Measurements from ENCODE around the gene HDHD5.

The HDHD5 gene

DNA sequence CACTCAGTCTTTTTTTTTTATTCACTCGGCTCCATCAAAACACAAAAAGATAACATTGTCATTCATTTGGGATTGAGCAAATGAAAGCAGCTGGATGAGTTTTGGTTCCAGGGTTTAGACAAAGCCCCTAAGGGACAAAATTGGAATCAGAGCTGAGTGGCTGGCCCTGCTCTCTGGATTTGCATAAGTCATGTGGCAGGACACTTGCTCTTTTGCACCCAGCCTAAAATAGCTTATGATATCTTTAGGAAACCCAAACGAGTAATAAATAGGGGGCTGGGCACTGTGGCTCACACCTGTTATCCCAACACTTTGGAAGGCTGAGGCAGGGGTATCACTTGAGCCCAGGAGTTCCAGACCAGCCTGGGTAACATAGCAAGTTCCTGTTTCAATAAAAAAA is 27.0 kb downstream of the HDHD5 start:
- Histone ChIP-seq H3K27ac (ENCODE audit: low read length) (no peak overlapping the region), H3K4me3 (ENCODE audit: low read depth in 1 of 2, low read length in 2 of 2) (no peak overlapping the region), H3K36me3 (ENCODE audit: insufficient read depth, low read length) (no peaks in the 10 kb centered on the region), H4K20me1 (ENCODE audit: insufficient read depth, low read length) (no peaks in the 10 kb centered on the region), H3K27me3 (ENCODE audit: insufficient read depth, low read length, poor library complexity) (peaks cover 3% of the 10 kb centered on the region), H2AFZ (ENCODE audit: low read depth, low read length) (no peak overlapping the region), H3K4me2 (ENCODE audit: insufficient read depth, low read length) (no peak overlapping the region), H3K9ac (ENCODE audit: low read depth, low read length) (no peak overlapping the region), H3K79me2 (ENCODE audit: insufficient read depth, low read length) (no peaks in the 10 kb centered on the region), H3K9me3 (ENCODE audit: insufficient read depth, low read length, severe bottlenecking) (no peaks in the 10 kb centered on the region), H3K4me1 (ENCODE audit: insufficient read depth, low read length) (no peaks in the 10 kb centered on the region)
- ATAC-seq (ENCODE audit: insufficient read depth, low read depth) (no peak), DNase-seq (no peak)
- TF ChIP-seq, protein P1, sequence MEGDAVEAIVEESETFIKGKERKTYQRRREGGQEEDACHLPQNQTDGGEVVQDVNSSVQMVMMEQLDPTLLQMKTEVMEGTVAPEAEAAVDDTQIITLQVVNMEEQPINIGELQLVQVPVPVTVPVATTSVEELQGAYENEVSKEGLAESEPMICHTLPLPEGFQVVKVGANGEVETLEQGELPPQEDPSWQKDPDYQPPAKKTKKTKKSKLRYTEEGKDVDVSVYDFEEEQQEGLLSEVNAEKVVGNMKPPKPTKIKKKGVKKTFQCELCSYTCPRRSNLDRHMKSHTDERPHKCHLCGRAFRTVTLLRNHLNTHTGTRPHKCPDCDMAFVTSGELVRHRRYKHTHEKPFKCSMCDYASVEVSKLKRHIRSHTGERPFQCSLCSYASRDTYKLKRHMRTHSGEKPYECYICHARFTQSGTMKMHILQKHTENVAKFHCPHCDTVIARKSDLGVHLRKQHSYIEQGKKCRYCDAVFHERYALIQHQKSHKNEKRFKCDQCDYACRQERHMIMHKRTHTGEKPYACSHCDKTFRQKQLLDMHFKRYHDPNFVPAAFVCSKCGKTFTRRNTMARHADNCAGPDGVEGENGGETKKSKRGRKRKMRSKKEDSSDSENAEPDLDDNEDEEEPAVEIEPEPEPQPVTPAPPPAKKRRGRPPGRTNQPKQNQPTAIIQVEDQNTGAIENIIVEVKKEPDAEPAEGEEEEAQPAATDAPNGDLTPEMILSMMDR (IDR thresholded peaks at IDR 0.05; ENCODE audit: borderline replicate concordance, extremely low read depth, low read length, poor library complexity, severe bottlenecking) = no peak
- TF ChIP-seq EZH2 (IDR thresholded peaks at IDR 0.05; ENCODE audit: borderline replicate concordance, low read depth, low read length, severe bottlenecking) = no peak

DNA sequence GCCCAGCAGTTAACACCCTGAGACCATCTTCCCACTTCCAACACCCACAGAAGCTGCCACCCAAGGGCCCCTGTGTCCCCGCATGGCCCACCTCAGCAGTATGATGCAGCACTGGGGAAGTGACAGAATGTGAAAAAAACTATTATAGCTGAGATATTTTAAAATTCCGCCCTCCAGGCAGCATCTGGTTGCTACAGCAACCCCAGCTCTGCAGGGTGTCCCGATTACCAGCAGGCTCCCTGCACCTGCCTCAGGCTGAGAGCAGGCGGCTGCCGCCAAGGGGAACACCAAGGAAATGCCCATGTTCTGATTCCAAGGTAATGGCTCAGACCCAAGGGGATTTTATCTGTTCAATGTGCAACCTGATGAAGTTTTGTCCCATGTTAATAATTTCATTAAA is 27.4 kb downstream of the HDHD5 start:
- H3K9ac ChIP-seq (ENCODE audit: low read depth, low read length) = no peak overlapping the region
- TF ChIP-seq, protein P1 (IDR thresholded peaks at IDR 0.05; ENCODE audit: borderline replicate concordance, extremely low read depth, low read length, poor library complexity, severe bottlenecking) = no peak
- TF ChIP-seq EZH2 (IDR thresholded peaks at IDR 0.05; ENCODE audit: borderline replicate concordance, low read depth, low read length, severe bottlenecking) = no peak
- ATAC-seq (ENCODE audit: insufficient read depth, low read depth) (no peak), DNase-seq (no peak)
- H3K27ac ChIP-seq (ENCODE audit: low read length) = no peak overlapping the region
- no peak overlapping the region for H3K4me2 ChIP-seq (ENCODE audit: insufficient read depth, low read length)
- no peaks in the 10 kb centered on the region for H3K79me2 ChIP-seq (ENCODE audit: insufficient read depth, low read length)
- H3K9me3 ChIP-seq (ENCODE audit: insufficient read depth, low read length, severe bottlenecking) = no peaks in the 10 kb centered on the region
- H3K36me3 ChIP-seq (ENCODE audit: insufficient read depth, low read length) = no peaks in the 10 kb centered on the region
- peaks cover 3% of the 10 kb centered on the region for H3K27me3 ChIP-seq (ENCODE audit: insufficient read depth, low read length, poor library complexity)
- no peaks in the 10 kb centered on the region for H4K20me1 ChIP-seq (ENCODE audit: insufficient read depth, low read length)
- H3K4me1 ChIP-seq (ENCODE audit: insufficient read depth, low read length) = no peaks in the 10 kb centered on the region
- H2AFZ ChIP-seq (ENCODE audit: low read depth, low read length) = no peak overlapping the region
- no peak overlapping the region for H3K4me3 ChIP-seq (ENCODE audit: low read depth in 1 of 2, low read length in 2 of 2)

DNA sequence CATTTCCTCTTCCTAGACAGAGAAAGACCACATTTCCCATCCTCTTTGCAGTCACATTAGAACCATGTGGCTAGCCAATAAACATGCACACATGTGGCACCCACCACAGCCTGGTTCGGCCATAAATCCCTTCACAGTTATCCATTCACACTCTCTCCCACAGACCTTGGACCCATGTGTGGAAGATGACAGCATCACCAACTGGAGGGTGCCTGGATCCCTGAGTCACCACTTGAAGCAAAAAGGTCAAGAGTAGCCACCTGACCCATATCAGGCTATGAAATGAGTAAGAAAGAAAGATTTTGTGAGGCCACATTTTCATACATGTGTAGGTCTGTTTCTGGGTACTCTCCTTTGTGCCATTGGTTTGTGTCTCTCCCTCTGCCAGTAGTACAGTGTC is 28.9 kb downstream of the HDHD5 start:
- no peak overlapping the region for H3K4me2 ChIP-seq (ENCODE audit: insufficient read depth, low read length)
- no peaks in the 10 kb centered on the region for H3K9me3 ChIP-seq (ENCODE audit: insufficient read depth, low read length, severe bottlenecking)
- no peaks in the 10 kb centered on the region for H4K20me1 ChIP-seq (ENCODE audit: insufficient read depth, low read length)
- no peaks in the 10 kb centered on the region for H3K36me3 ChIP-seq (ENCODE audit: insufficient read depth, low read length)
- ATAC-seq (ENCODE audit: insufficient read depth, low read depth) (no peak), DNase-seq (no peak)
- H3K4me3 ChIP-seq (ENCODE audit: low read depth in 1 of 2, low read length in 2 of 2) = no peak overlapping the region
- H2AFZ ChIP-seq (ENCODE audit: low read depth, low read length) = no peak overlapping the region
- TF ChIP-seq EZH2 (IDR thresholded peaks at IDR 0.05; ENCODE audit: borderline replicate concordance, low read depth, low read length, severe bottlenecking) = no peak
- TF ChIP-seq, protein P1 (IDR thresholded peaks at IDR 0.05; ENCODE audit: borderline replicate concordance, extremely low read depth, low read length, poor library complexity, severe bottlenecking) = no peak
- no peak overlapping the region for H3K9ac ChIP-seq (ENCODE audit: low read depth, low read length)
- no peaks in the 10 kb centered on the region for H3K4me1 ChIP-seq (ENCODE audit: insufficient read depth, low read length)
- no peak overlapping the region for H3K27ac ChIP-seq (ENCODE audit: low read length)
- peaks cover 3% of the 10 kb centered on the region for H3K27me3 ChIP-seq (ENCODE audit: insufficient read depth, low read length, poor library complexity)
- no peaks in the 10 kb centered on the region for H3K79me2 ChIP-seq (ENCODE audit: insufficient read depth, low read length)

Measured in DND-41 (cell line).